Thyroid gland (tissue), 4 donors: ENCODE measurements around the gene STRIT1. TPM values are rescaled to one million over a fixed set of nuclear protein-coding genes. Genes with fewer than 3 reads are reported as not detected.

ENCODE experiments used
- DNase-seq, 2 donors: peaks; one replicate each; pipeline ENCODE4 v3.0.0-alpha.2; 2019
- H3K27ac ChIP-seq, 3 donors: fragments of 200-600 bp; sonication (generic); 1 replicate in 2 of 3; 2 replicates in 1 of 3; pipeline ENCODE4 v1.5.1; 2016 to 2019; ENCODE audit warnings: mild to moderate bottlenecking in 1 of 3, moderate library complexity in 1 of 3
- H3K27me3 ChIP-seq: fragments of 200-600 bp; sonication (generic); one replicate; pipeline ENCODE4 v1.5.1; 2019
- H3K36me3 ChIP-seq, 2 donors: fragments of 200-600 bp; sonication (generic); one replicate each; pipeline ENCODE4 v1.5.1; 2016 to 2019
- H3K4me1 ChIP-seq, 2 donors: fragments of 200-600 bp; sonication (generic); one replicate each; pipeline ENCODE4 v1.5.1; 2017 to 2019
- H3K4me3 ChIP-seq, 3 donors: fragments of 200-600 bp; sonication (generic); replicated peaks in 1 of 3; 1 replicate in 2 of 3; 2 replicates in 1 of 3; pipeline ENCODE4 v1.5.1; 2016; ENCODE audit warnings: mild to moderate bottlenecking in 1 of 3
- H3K9me3 ChIP-seq: fragments of 200-600 bp; sonication (generic); one replicate; pipeline ENCODE4 v1.5.1; 2017
- CTCF ChIP-seq, 6 experiments: fragments of 200-600 bp in 3 of 6; fragments of 450-650 bp in 3 of 6; sonication (generic) in 3 of 6; IDR thresholded peaks; one replicate each; pipeline ENCODE4 v1.5.1; 2016 to 2019; ENCODE audit warnings: antibody characterized with exemption in 6 of 6, mild to moderate bottlenecking in 2 of 6, inconsistent platforms in 1 of 6, moderate library complexity in 1 of 6
- POLR2A ChIP-seq, 2 donors: fragments of 450-650 bp; IDR thresholded peaks; one replicate each; pipeline ENCODE4 v1.6.1; 2017; ENCODE audit warnings: antibody characterized with exemption in 2 of 2, mild to moderate bottlenecking in 2 of 2, moderate library complexity in 1 of 2
- WGBS, 2 donors: methylation state at CpG; one replicate each; pipeline ENCODE4 v1.1.5; 2017; 5-methylcytosine and 5-hydroxymethylcytosine counted together
- intact Hi-C: fragments of 100-400 bp; cut with DNase I; formaldehyde crosslinking; loops from one replicate; pipeline ENCODE4 v1.15.1; 2023
- total RNA-seq, 4 donors: library from RNA; depleted of rRNA; stranded (reverse); fragments of >200 nt; gene quantifications; one replicate each; pipeline ENCODE4 v1.2.3, GENCODE V29; 2016

STRIT1 gene
- total RNA-seq, 4 donors from 2014 or later = not detected

- no peak for TF ChIP-seq CTCF (IDR thresholded peaks at IDR 0.05)
- no peak for TF ChIP-seq POLR2A (IDR thresholded peaks at IDR 0.05)
- no peak for DNase-seq
- H3K27me3 ChIP-seq = no peaks in the 10 kb centered on the region
- H3K9me3 ChIP-seq = no peaks in the 10 kb centered on the region
- no peak overlapping the region for H3K4me3 ChIP-seq
- H3K36me3 ChIP-seq = no peaks in the 10 kb centered on the region
- no peaks in the 10 kb centered on the region for H3K4me1 ChIP-seq
- H3K27ac ChIP-seq = no peak overlapping the region
- intact Hi-C loops = no loop called here
- 80 to 82% methylated on average over 1 of the region's 1 CpG for WGBS, 2 donors
Observed at GRCh38 chr3:155248531-155249187, 44.8 kb downstream of the STRIT1 start.

- no peaks in the 10 kb centered on the region for H3K9me3 ChIP-seq
- H3K27me3 ChIP-seq = no peaks in the 10 kb centered on the region
- TF ChIP-seq CTCF (IDR thresholded peaks at IDR 0.05) (no peak), POLR2A (IDR thresholded peaks at IDR 0.05) (no peak)
- 71 to 91% methylated on average over 3 of the region's 3 CpGs for WGBS, 2 donors
- H3K36me3 ChIP-seq = no peaks in the 10 kb centered on the region
- DNase-seq = no peak
- H3K4me3 ChIP-seq = no peak overlapping the region
- intact Hi-C loops = no loop called here
- no peaks in the 10 kb centered on the region for H3K4me1 ChIP-seq
- H3K27ac ChIP-seq = no peak overlapping the region
Observed at GRCh38 chr3:155244699-155245098, 48.8 kb downstream of the STRIT1 start.

GRCh38 chr3:155244216-155244615 lies 49.3 kb downstream of the STRIT1 start:
- Histone ChIP-seq H3K27me3 (no peaks in the 10 kb centered on the region), H3K27ac (no peak overlapping the region), H3K4me1 (no peaks in the 10 kb centered on the region), H3K9me3 (no peaks in the 10 kb centered on the region), H3K36me3 (no peaks in the 10 kb centered on the region), H3K4me3 (no peak overlapping the region)
- TF ChIP-seq CTCF (IDR thresholded peaks at IDR 0.05) = no peak
- TF ChIP-seq POLR2A (IDR thresholded peaks at IDR 0.05) = no peak
- no peak for DNase-seq
- intact Hi-C loops = no loop called here
- 67 to 71% methylated on average over 1 of the region's 1 CpG for WGBS, 2 donors

GRCh38 chr3:155243512-155243921 lies 50.0 kb downstream of the STRIT1 start:
- no peaks in the 10 kb centered on the region for H3K9me3 ChIP-seq
- H3K36me3 ChIP-seq = no peaks in the 10 kb centered on the region
- intact Hi-C loops = no loop called here
- no peak overlapping the region for H3K4me3 ChIP-seq
- WGBS, 2 donors = 86% methylated on average over 2 of the region's 2 CpGs
- DNase-seq = no peak
- no peak for TF ChIP-seq CTCF (IDR thresholded peaks at IDR 0.05)
- no peak for TF ChIP-seq POLR2A (IDR thresholded peaks at IDR 0.05)
- H3K4me1 ChIP-seq = no peaks in the 10 kb centered on the region
- no peak overlapping the region for H3K27ac ChIP-seq
- H3K27me3 ChIP-seq = no peaks in the 10 kb centered on the region

- no peak overlapping the region for H3K4me3 ChIP-seq
- DNase-seq = no peak
- TF ChIP-seq POLR2A (IDR thresholded peaks at IDR 0.05) = no peak
- no peak for TF ChIP-seq CTCF (IDR thresholded peaks at IDR 0.05)
- H3K4me1 ChIP-seq = no peaks in the 10 kb centered on the region
- intact Hi-C loops = no loop called here
- no peaks in the 10 kb centered on the region for H3K27me3 ChIP-seq
- H3K9me3 ChIP-seq = no peaks in the 10 kb centered on the region
- H3K36me3 ChIP-seq = no peaks in the 10 kb centered on the region
- no peak overlapping the region for H3K27ac ChIP-seq
Observed at GRCh38 chr3:155242342-155242741, 51.1 kb downstream of the STRIT1 start.
